HG02943 (cell line): Measurements from ENCODE around the gene LYSMD1.
"Not testable (repeated sequence)": the region's sequence is repeated elsewhere in the genome, so short reads cannot be mapped to it uniquely, and the experiment has no call there.

Experiments used
- ATAC-seq: cut with Tn5 transposase; IDR thresholded peaks from one replicate; pipeline ENCODE4 v1.9.1; 2021; ENCODE audit warnings: mild to moderate bottlenecking, low read depth, moderate library complexity; ENCODE audit not compliant: unreplicated experiment

The LYSMD1 gene, protein sequence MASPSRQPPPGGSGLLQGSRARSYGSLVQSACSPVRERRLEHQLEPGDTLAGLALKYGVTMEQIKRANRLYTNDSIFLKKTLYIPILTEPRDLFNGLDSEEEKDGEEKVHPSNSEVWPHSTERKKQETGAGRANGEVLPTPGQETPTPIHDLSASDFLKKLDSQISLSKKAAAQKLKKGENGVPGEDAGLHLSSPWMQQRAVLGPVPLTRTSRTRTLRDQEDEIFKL

DNA sequence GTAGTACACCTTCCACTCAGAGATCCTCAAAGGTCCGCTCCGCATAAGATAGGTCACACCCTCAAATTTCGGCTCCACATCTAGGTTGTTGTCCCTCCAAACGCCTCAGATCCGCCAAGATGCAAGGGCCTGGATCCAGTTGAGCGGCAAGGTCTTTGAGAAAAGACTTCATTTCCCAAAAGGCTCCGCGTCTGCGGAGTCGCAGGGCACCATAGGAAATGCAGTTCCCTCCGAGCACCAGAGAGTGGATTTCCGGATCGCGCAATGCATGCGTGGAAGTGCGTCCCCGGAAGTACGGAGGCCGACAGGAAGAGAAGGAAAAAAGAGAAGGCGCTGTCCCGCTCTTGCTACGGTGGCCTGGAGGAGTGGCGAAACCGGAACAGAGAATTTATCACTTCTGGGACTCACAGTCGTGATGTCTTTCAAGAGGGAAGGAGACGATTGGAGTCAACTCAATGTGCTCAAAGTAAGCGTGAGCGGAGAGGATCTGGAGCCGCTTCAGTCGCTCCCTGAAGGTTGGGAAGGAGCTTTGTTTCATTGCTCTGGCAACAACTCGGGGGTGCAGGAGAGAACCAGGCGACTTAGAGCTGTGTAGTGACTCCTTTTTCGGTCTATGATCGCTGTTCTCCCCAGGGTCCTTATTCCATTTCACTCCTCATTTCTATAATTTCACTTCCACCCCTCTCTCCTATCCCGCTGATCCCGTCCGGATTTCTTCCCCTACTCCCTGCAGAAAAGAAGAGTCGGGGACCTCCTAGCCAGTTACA lies at the start of gene LYSMD1, which contains the start of gene SCNM1:
LYSMD1 (minus strand) TSS at position 165 of the 767 bp plus-strand sequence. CDS start 644 bp downstream, outside the sequence.
SCNM1 (plus strand) TSS at position 407 of the 767 bp plus-strand sequence; CDS start at position 416, 9 bp downstream.
- ATAC-seq: peak; percentile 60

DNA sequence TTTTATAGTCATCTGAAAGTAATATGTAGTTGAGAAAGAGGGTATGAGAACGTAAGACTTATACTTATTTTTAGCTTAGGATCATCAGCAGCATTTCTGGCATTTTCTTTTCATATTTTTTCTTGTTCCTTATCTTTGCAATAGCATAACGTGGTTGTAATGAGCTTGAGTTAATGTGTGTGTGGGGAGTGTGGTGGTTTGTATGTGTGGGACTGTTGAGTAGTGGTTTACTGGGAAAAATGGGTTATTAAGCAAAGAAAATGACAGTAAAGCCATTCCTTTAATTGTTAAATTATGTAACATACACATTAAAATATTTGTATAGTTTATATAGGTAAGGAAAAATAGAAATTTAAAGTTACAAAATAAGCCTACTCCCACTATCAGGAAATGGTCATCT lies 47.9 kb upstream of the LYSMD1 start:
- no peak for ATAC-seq

DNA sequence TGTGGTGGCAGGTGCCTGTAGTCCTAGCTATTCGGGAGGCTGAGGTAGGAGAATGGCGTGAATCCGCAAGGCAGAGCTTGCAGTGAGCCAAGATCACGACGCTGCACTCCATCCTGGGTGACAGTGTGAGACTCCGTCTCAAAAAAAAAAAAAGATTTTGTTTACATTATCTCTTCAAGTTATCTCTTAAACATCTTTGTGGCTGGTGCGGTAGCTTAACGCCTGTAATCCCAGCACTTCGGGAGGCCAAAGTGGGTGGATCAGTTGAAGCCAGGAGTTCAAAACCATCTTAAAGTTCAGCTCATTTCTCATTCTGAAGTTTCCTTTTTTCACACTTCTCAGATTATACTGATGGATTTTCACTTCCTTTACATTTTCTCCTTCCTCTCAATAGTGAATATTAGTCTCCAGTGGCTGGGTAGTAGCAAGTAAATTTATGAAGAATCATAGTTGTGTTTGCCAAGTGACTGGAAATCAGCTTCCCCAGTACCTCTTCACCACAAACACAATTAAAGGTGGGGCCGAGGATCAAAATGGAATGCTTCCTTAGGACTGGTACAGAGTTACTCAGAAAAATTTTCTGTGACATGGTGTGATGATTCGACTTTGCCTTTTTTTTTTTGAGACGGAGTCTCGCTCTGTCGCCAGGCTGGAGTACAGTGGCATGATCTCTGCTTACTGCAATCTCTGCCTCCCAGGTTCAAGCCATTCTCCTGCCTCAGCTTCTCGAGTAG lies 46.4 kb upstream of the LYSMD1 start:
- ATAC-seq: no peak

DNA sequence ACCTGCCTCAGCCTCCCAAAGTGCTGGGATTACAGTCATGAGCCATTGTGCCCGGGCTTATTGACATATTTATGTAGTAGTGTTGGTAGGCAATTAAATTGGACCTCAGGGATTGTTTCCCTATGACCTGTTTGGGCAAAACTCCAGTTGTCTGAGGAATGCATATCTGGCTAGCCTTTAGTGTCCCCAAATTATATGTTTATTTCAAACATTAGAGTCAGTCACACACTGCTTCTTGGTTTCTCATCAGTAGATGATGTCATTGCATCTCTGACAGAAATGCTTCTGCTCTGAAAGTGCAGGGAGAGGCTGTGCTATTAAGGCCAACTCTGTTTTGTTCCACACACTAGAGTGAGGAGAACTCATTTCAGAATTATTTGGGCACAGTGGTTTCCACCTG lies 45.1 kb upstream of the LYSMD1 start:
- no peak for ATAC-seq

- not testable (repeated sequence) for ATAC-seq
Measured at GRCh38 chr1:151205381-151205965, 39.8 kb upstream of the LYSMD1 start.

- no peak for ATAC-seq
Measured at GRCh38 chr1:151199873-151200581, 34.3 kb upstream of the LYSMD1 start.

DNA sequence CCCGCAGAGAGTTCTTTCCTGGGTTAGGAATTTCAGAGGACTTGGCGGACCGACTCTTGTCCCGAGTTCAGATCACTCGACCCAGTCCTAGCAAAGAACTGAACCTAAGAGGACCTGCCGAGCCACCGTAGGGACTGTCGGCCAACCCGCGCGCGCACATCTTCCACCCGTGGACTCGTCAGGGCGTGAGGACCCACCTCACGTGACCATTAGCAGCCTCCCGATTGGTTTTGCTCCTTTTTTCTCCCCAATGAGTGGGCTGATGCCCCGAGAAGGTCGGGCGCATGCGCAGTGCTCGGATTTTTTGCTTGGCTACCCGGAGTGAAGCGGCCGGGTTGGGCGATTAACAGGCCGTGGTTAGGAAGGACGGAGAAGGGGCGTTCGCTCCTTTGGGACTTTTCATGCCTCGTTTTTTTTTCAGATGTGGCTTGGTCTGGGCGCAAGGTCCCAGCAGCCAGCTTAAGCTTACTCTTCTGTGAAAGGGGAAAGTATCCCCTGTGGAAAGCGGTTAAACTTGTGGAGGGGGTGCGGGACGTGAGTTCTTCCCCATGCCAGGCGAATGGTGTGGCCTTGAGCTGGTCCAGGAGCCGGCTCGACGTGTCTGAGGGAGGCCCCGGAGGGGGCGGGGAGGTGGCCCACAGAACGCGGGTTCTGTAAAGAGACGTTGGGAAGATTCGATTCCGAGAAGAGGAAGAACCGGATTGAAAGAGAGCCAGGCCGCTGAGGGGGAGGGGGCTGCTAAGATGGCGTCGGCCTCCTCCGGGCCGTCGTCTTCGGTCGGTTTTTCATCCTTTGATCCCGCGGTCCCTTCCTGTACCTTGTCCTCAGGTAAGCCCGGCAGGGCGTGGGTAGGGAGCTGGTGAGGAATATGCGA lies 32.8 kb upstream of the LYSMD1 start, which contains the start of gene PIP5K1A:
PIP5K1A (plus strand) TSS at position 299 of the 874 bp plus-strand sequence; CDS start at position 744, 445 bp downstream.
- ATAC-seq: peak; percentile 94

DNA sequence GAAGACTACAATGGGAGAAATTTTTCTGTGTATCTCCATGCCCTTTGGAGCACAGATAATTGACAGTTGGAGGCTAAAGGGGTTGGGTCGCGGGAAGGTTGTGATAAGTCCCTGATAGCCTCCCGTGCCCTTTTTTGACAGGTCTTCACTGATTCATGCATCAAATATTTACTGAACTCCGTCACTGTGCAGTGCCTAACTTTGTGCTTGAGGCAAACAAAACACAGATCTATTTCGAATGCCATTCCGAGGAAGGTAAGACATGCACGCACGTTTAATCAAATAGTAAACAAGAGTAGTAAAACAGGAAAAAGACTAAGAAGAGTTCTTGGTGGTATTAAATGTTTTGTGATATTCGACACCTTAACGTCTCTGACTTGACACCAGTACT lies 32.2 kb upstream of the LYSMD1 start:
- ATAC-seq: peak; percentile 7

DNA sequence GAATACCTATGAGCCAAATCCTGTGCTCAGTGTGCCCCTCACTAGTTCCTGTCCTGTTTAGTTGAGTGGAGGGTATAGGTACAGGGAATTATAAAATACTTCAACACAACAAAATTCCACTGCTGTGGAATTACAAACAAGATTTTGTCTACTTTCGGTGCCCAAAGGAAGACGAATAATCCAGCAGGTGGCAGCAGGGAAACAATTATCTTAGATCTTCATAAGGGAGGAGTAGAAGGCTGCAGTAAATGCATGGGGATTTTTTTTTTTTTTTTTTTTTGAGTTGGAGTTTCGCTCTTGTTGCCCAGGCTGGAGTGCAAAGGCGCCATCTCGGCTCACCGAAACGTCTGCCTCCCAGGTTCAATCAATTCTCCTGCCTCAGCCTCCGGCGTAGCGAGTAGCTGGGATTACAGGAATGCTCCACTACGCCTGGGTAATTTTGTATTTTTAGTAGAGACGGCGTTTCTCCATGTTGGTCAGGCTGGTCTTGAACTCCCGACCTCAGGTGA lies 30.6 kb upstream of the LYSMD1 start:
- ATAC-seq: no peak

- ATAC-seq: not testable (repeated sequence)
Measured at GRCh38 chr1:151194894-151195594, 29.3 kb upstream of the LYSMD1 start.

GRCh38 chr1:151193856-151194255 lies 28.2 kb upstream of the LYSMD1 start:
- ATAC-seq: no peak

- no peak for ATAC-seq
Measured at GRCh38 chr1:151193304-151193703, 27.6 kb upstream of the LYSMD1 start.

DNA sequence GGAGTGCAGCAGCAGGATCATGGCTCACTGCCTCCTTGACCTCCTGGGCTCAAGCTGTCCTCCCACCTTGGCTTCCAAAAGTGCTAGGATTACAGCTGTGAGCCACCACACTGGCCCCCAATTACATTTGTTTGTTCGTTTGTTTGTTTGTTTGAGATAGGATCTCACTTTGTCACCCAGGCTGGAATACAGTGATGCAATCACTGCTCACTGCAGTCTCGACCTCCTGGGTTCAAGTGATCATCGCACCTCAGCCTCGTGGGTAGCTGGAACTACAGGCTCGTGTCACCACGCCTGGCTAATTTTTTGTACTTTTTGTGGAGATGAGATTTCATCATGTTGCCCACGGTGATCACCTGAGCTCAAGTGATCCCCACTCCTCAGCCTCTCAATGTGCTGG lies 26.3 kb upstream of the LYSMD1 start:
- ATAC-seq: no peak

DNA sequence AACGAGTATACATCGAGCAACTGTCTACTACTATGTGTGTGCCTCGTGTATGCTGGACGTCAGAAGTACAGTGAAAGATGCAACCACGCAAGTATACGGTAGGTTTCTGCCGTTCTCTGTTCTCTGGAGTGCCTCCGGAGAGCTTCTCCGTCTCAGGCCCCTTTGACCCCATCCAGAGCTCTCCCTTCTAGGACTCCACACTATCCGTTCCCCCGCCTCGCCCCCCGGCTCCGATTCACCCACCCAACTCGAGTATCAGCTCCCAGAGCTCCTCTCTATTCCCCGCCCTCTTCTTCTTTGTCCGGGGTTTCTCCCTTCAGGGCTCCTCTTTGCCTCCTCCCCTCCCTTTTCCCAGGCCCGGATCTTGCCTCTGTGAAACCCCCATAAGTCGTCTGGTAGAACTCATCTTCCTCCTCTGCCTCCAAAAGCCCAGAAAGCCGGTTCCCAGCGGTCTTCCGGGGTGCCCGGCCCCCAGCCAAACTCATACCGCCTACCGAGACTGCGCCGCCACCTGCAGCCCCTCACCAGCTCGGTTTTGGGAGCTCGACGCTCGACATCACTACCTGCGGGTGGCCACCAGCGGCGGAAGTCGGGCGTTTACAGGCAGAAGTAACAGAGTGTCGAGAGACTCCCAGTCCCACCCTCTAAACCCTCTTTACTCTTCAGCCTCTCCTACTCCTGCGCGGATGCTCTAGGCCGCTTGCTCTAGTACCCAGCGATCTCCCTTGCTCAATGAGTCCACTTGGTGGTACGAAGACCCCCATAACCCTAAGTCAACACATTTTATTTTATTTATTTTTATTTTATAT lies 24.1 kb upstream of the LYSMD1 start, which contains the start of gene VPS72:
VPS72 (minus strand) TSS at position 561 of the 809 bp plus-strand sequence; CDS start at position 485, 76 bp downstream.
- ATAC-seq: peak; percentile 79

GRCh38 chr1:151188667-151189066 lies 23.0 kb upstream of the LYSMD1 start:
- not testable (repeated sequence) for ATAC-seq

DNA sequence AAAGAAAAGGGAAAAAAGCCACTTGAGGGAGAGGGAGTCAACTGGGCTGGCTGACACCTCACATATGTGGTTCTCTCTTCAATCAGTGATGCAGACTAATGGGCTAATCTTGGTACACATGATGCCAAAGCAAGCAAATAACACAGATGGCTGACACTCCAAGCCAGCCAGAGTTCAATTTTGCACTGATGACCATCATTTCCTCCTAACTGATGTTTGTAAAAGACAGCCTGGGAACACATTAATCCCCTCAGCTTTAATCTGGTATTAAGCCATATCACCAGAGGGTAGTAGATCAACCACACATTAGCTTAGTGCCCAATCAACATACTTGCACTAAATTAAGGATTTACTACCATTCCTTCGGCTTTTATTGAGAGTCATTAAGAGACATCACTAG lies 21.5 kb upstream of the LYSMD1 start:
- no peak for ATAC-seq

- no peak for ATAC-seq
Measured at GRCh38 chr1:151184211-151184610, 18.5 kb upstream of the LYSMD1 start.
